ENCODE results near the gene FUT6. TPM values are rescaled to one million over a fixed set of nuclear protein-coding genes. Genes with fewer than 3 reads are reported as not detected.
"Not testable (repeated sequence)": the region's sequence is repeated elsewhere in the genome, so short reads cannot be mapped to it uniquely, and the experiment has no call there.

The FUT6 gene
- total RNA-seq, 4 donors from 2014 or later = 0.25 to 1.4 TPM; not detected in 2

- no peak for DNase-seq (ENCODE audit: low spot score in 2 of 2)
- Histone ChIP-seq H3K4me3 (no peak overlapping the region), H3K27ac (no peak overlapping the region), H3K9me3 (no peaks in the 10 kb centered on the region), H3K36me3 (no peaks in the 10 kb centered on the region), H3K27me3 (peaks cover 5% of the 10 kb centered on the region), H3K4me1 (no peaks in the 10 kb centered on the region)
- 71% methylated on average over 9 of the region's 9 CpGs for WGBS
- TF ChIP-seq CTCF (IDR thresholded peaks at IDR 0.05) (no peak), EP300 (IDR thresholded peaks at IDR 0.05) (no peak), POLR2AphosphoS5 (IDR thresholded peaks at IDR 0.05) (no peak), POLR2A (IDR thresholded peaks at IDR 0.05) (no peak)
Measured at GRCh38 chr19:5864013-5864720, 24.7 kb upstream of the FUT6 start.

GRCh38 chr19:5863030-5863665 is 23.6 kb upstream of the FUT6 start:
- H3K9me3 ChIP-seq = no peaks in the 10 kb centered on the region
- H3K27me3 ChIP-seq = peaks cover 5% of the 10 kb centered on the region
- H3K4me1 ChIP-seq = no peaks in the 10 kb centered on the region
- H3K27ac ChIP-seq = no peak overlapping the region
- H3K4me3 ChIP-seq = no peak overlapping the region
- DNase-seq (ENCODE audit: low spot score in 2 of 2) = no peak
- H3K36me3 ChIP-seq = no peaks in the 10 kb centered on the region
- whole genome bisulfite sequencing = 56% methylated on average over 8 of the region's 11 CpGs
- TF ChIP-seq POLR2A (IDR thresholded peaks at IDR 0.05) (no peak), POLR2AphosphoS5 (IDR thresholded peaks at IDR 0.05) (no peak), CTCF (IDR thresholded peaks at IDR 0.05) (no peak), EP300 (IDR thresholded peaks at IDR 0.05) (no peak)

- no peak overlapping the region for H3K27ac ChIP-seq
- TF ChIP-seq CTCF (IDR thresholded peaks at IDR 0.05) = no peak
- WGBS = 90% methylated on average over 18 of the region's 18 CpGs
- peaks cover 5% of the 10 kb centered on the region for H3K27me3 ChIP-seq
- DNase-seq (ENCODE audit: low spot score in 2 of 2) = no peak
- H3K9me3 ChIP-seq = no peaks in the 10 kb centered on the region
- no peaks in the 10 kb centered on the region for H3K4me1 ChIP-seq
- H3K36me3 ChIP-seq = no peaks in the 10 kb centered on the region
- H3K4me3 ChIP-seq = no peak overlapping the region
Measured at GRCh38 chr19:5857203-5858081, 17.9 kb upstream of the FUT6 start.

- not testable (repeated sequence) for H3K4me1 ChIP-seq; H3K4me3 ChIP-seq; H3K9me3 ChIP-seq; H3K27me3 ChIP-seq; DNase-seq (ENCODE audit: low spot score in 2 of 2); H3K36me3 ChIP-seq; H3K27ac ChIP-seq
- 76% methylated on average over 9 of the region's 9 CpGs for WGBS
Measured at GRCh38 chr19:5855151-5855550, 15.6 kb upstream of the FUT6 start.

GRCh38 chr19:5854121-5854520 is 14.6 kb upstream of the FUT6 start:
- H3K4me3 ChIP-seq; DNase-seq (ENCODE audit: low spot score in 2 of 2); H3K36me3 ChIP-seq; H3K4me1 ChIP-seq; H3K9me3 ChIP-seq; H3K27ac ChIP-seq; H3K27me3 ChIP-seq: not testable (repeated sequence)
- whole genome bisulfite sequencing = 61% methylated on average over 8 of the region's 10 CpGs

- Histone ChIP-seq H3K27me3 (peaks cover 5% of the 10 kb centered on the region), H3K27ac (no peak within 1 kb of the TSS), H3K4me3 (no peak within 1 kb of the TSS), H3K36me3 (no peaks in the 10 kb centered on the region), H3K4me1 (peaks cover 6% of the 10 kb centered on the region), H3K9me3 (no peaks in the 10 kb centered on the region)
- DNase-seq (ENCODE audit: low spot score in 2 of 2) = no peak
- WGBS = 67% methylated on average over 10 of the region's 10 CpGs
- TF ChIP-seq EP300 (IDR thresholded peaks at IDR 0.05) (no peak), CTCF (IDR thresholded peaks at IDR 0.05) (no peak), POLR2A (IDR thresholded peaks at IDR 0.05) (no peak), POLR2AphosphoS5 (IDR thresholded peaks at IDR 0.05) (no peak)
Measured at GRCh38 chr19:5851302-5851701, 11.8 kb upstream of the FUT6 start, which contains the start of gene FUT3. TSS of gene FUT3 (minus strand) at chr19:5851449.
